IPS-20b (cell line): ENCODE data around the gene AKT1S1.

Source experiments
- H3K27ac ChIP-seq: one replicate; pipeline ENCODE4 v1.5.1; 2013; ENCODE audit warnings: low read length
- H3K27me3 ChIP-seq: 2 replicates; pipeline ENCODE4 v1.6.1; 2013; ENCODE audit warnings: mild to moderate bottlenecking, low read length, inconsistent platforms; ENCODE audit not compliant: insufficient read depth
- H3K36me3 ChIP-seq: 2 replicates; pipeline ENCODE4 v1.6.1; 2013; ENCODE audit warnings: low read depth, mild to moderate bottlenecking, inconsistent platforms, low read length, moderate library complexity; ENCODE audit not compliant: insufficient read depth
- H3K4me1 ChIP-seq: 2 replicates; pipeline ENCODE4 v1.6.1; 2013; ENCODE audit warnings: mild to moderate bottlenecking, control low read depth, inconsistent platforms, low read length, moderate library complexity; ENCODE audit not compliant: insufficient read depth
- H3K4me3 ChIP-seq: 2 replicates; pipeline ENCODE4 v1.5.1; 2013; ENCODE audit warnings: mild to moderate bottlenecking, low read length, inconsistent platforms
- H3K9ac ChIP-seq: 2 replicates; pipeline ENCODE4 v1.6.1; 2013; ENCODE audit warnings: low read depth, mild to moderate bottlenecking, inconsistent platforms, low read length, moderate library complexity
- H3K9me3 ChIP-seq: 2 replicates; pipeline ENCODE4 v1.6.1; 2013; ENCODE audit warnings: mild to moderate bottlenecking, low read depth, low read length, inconsistent platforms; ENCODE audit not compliant: insufficient read depth

Gene AKT1S1

GRCh38 chr19:49861107-49861506 is 16.0 kb downstream of the AKT1S1 start:
- Histone ChIP-seq H3K27me3 (no peaks in the 10 kb centered on the region), H3K4me1 (peaks cover 2% of the 10 kb centered on the region; the same call in 1 of the 2 replicates), H3K9ac (no peak overlapping the region), H3K9me3 (no peaks in the 10 kb centered on the region), H3K27ac (no peak overlapping the region), H3K4me3 (no peak overlapping the region), H3K36me3 (peaks cover 81% of the 10 kb centered on the region)

GRCh38 chr19:49860336-49861102 is 16.6 kb downstream of the AKT1S1 start:
- Histone ChIP-seq H3K9ac (no peak overlapping the region), H3K4me3 (no peak overlapping the region), H3K36me3 (peaks cover 86% of the 10 kb centered on the region), H3K9me3 (no peaks in the 10 kb centered on the region), H3K27ac (no peak overlapping the region), H3K4me1 (no peaks in the 10 kb centered on the region; the same call in 1 of the 2 replicates), H3K27me3 (no peaks in the 10 kb centered on the region)

- Histone ChIP-seq H3K36me3 (peaks cover 90% of the 10 kb centered on the region), H3K4me1 (no peaks in the 10 kb centered on the region), H3K27me3 (no peaks in the 10 kb centered on the region), H3K4me3 (no peak overlapping the region), H3K9ac (no peak overlapping the region), H3K27ac (no peak overlapping the region), H3K9me3 (no peaks in the 10 kb centered on the region)
Measured at GRCh38 chr19:49859682-49860335, 17.3 kb downstream of the AKT1S1 start.

GRCh38 chr19:49858088-49858985 is 18.8 kb downstream of the AKT1S1 start:
- no peaks in the 10 kb centered on the region for H3K9me3 ChIP-seq
- peaks cover 80% of the 10 kb centered on the region for H3K36me3 ChIP-seq
- H3K9ac ChIP-seq, result no peak overlapping the region
- no peaks in the 10 kb centered on the region for H3K27me3 ChIP-seq
- H3K4me3 ChIP-seq, result no peak overlapping the region
- no peaks in the 10 kb centered on the region for H3K4me1 ChIP-seq
- H3K27ac ChIP-seq, result no peak overlapping the region

GRCh38 chr19:49857838-49858087 is 19.4 kb downstream of the AKT1S1 start:
- Histone ChIP-seq H3K36me3 (peaks cover 78% of the 10 kb centered on the region), H3K9me3 (no peaks in the 10 kb centered on the region), H3K4me3 (no peak overlapping the region), H3K4me1 (peaks cover under 1% of the 10 kb centered on the region; the same call in 1 of the 2 replicates), H3K27ac (no peak overlapping the region), H3K9ac (no peak overlapping the region), H3K27me3 (no peaks in the 10 kb centered on the region)

- peaks cover 83% of the 10 kb centered on the region for H3K36me3 ChIP-seq
- H3K9ac ChIP-seq, result no peak overlapping the region
- peaks cover 6% of the 10 kb centered on the region; the same call in 1 of the 2 replicates for H3K4me1 ChIP-seq
- H3K27me3 ChIP-seq, result no peaks in the 10 kb centered on the region
- no peaks in the 10 kb centered on the region for H3K9me3 ChIP-seq
- no peak overlapping the region for H3K4me3 ChIP-seq
- H3K27ac ChIP-seq, result no peak overlapping the region
Measured at GRCh38 chr19:49857061-49857837, 19.9 kb downstream of the AKT1S1 start.

- H3K4me1 ChIP-seq, result peaks cover 7% of the 10 kb centered on the region; the same call in 1 of the 2 replicates
- H3K4me3 ChIP-seq, result no peak overlapping the region
- H3K27ac ChIP-seq, result no peak overlapping the region
- peaks cover 82% of the 10 kb centered on the region for H3K36me3 ChIP-seq
- H3K9me3 ChIP-seq, result no peaks in the 10 kb centered on the region
- no peaks in the 10 kb centered on the region for H3K27me3 ChIP-seq
- H3K9ac ChIP-seq, result no peak overlapping the region
Measured at GRCh38 chr19:49856574-49857021, 20.6 kb downstream of the AKT1S1 start.

GRCh38 chr19:49855676-49856573 is 21.2 kb downstream of the AKT1S1 start:
- Histone ChIP-seq H3K36me3 (peaks cover 76% of the 10 kb centered on the region), H3K9me3 (no peaks in the 10 kb centered on the region), H3K9ac (no peak overlapping the region), H3K4me1 (peaks cover 7% of the 10 kb centered on the region; the same call in 1 of the 2 replicates), H3K27me3 (no peaks in the 10 kb centered on the region), H3K27ac (no peak overlapping the region), H3K4me3 (no peak overlapping the region)

GRCh38 chr19:49855277-49855675 is 21.9 kb downstream of the AKT1S1 start:
- no peaks in the 10 kb centered on the region for H3K27me3 ChIP-seq
- H3K36me3 ChIP-seq, result peaks cover 70% of the 10 kb centered on the region
- H3K4me3 ChIP-seq, result no peak overlapping the region
- no peaks in the 10 kb centered on the region for H3K9me3 ChIP-seq
- H3K27ac ChIP-seq, result no peak overlapping the region
- H3K4me1 ChIP-seq, result peaks cover 7% of the 10 kb centered on the region; the same call in 1 of the 2 replicates
- no peak overlapping the region for H3K9ac ChIP-seq

GRCh38 chr19:49854378-49855263 is 22.5 kb downstream of the AKT1S1 start:
- no peak overlapping the region for H3K9ac ChIP-seq
- H3K36me3 ChIP-seq, result peaks cover 63% of the 10 kb centered on the region
- H3K4me3 ChIP-seq, result no peak overlapping the region
- H3K4me1 ChIP-seq, result peaks cover 7% of the 10 kb centered on the region; the same call in 1 of the 2 replicates
- H3K27me3 ChIP-seq, result no peaks in the 10 kb centered on the region
- H3K9me3 ChIP-seq, result no peaks in the 10 kb centered on the region
- no peak overlapping the region for H3K27ac ChIP-seq
